IMR-90 (cell line): ENCODE results near the gene CES1.

Experiments used
- BHLHE40 ChIP-seq: fragments of 150-350 bp; IDR thresholded peaks from 2 replicates; pipeline ENCODE4 v1.6.1; 2016; ENCODE audit warnings: mild to moderate bottlenecking, low read depth, low read length
- CEBPB ChIP-seq: IDR thresholded peaks from 2 replicates; pipeline ENCODE4 v1.6.1; 2012; ENCODE audit warnings: low read depth, low read length, improper control_type of control experiment
- CTCF ChIP-seq: conservative IDR thresholded peaks from 2 replicates; pipeline ENCODE4 v1.5.1; 2012; ENCODE audit warnings: mild to moderate bottlenecking, low read depth, low read length, improper control_type of control experiment
- ELK1 ChIP-seq: fragments of 150-350 bp; IDR thresholded peaks from 2 replicates; pipeline ENCODE4 v1.6.1; 2016; ENCODE audit warnings: low read depth, mild to moderate bottlenecking, low read length, moderate library complexity, borderline replicate concordance
- MAFK ChIP-seq: IDR thresholded peaks from 2 replicates; pipeline ENCODE4 v1.6.1; 2012; ENCODE audit warnings: low read depth, low read length, improper control_type of control experiment
- MAZ ChIP-seq: IDR thresholded peaks from 2 replicates; pipeline ENCODE4 v1.6.1; 2012; ENCODE audit warnings: low read depth, mild to moderate bottlenecking, low read length, improper control_type of control experiment, moderate library complexity, borderline replicate concordance
- MXI1 ChIP-seq: IDR thresholded peaks from 2 replicates; pipeline ENCODE4 v1.6.1; 2012; ENCODE audit warnings: low read depth, mild to moderate bottlenecking, low read length, moderate library complexity, borderline replicate concordance
- NFE2L2 ChIP-seq: fragments of 150-350 bp; IDR thresholded peaks from 2 replicates; pipeline ENCODE4 v1.6.1; 2016; ENCODE audit warnings: low read depth, mild to moderate bottlenecking, low read length
- POLR2A ChIP-seq: IDR thresholded peaks from 2 replicates; pipeline ENCODE4 v1.6.1; 2012; ENCODE audit warnings: mild to moderate bottlenecking, low read depth, low read length
- RAD21 ChIP-seq: IDR thresholded peaks from 2 replicates; pipeline ENCODE4 v1.6.1; 2012; ENCODE audit warnings: low read length, improper control_type of control experiment
- RCOR1 ChIP-seq: IDR thresholded peaks from 2 replicates; pipeline ENCODE4 v1.6.1; 2012; ENCODE audit warnings: mild to moderate bottlenecking, low read length, improper control_type of control experiment; ENCODE audit not compliant: insufficient replicate concordance
- RFX5 ChIP-seq: IDR thresholded peaks from 2 replicates; pipeline ENCODE4 v1.8.0; 2012; ENCODE audit warnings: low read depth, mild to moderate bottlenecking, low read length, moderate library complexity
- SMC3 ChIP-seq: fragments of 150-350 bp; IDR thresholded peaks from 2 replicates; pipeline ENCODE4 v1.6.1; 2016; ENCODE audit warnings: low read depth, mild to moderate bottlenecking, antibody characterized with exemption, low read length, moderate library complexity
- USF2 ChIP-seq: fragments of 150-350 bp; IDR thresholded peaks from 2 replicates; pipeline ENCODE4 v1.6.1; 2017; ENCODE audit warnings: mild to moderate bottlenecking, antibody characterized with exemption, low read length, low read depth

- no peak for TF ChIP-seq CTCF
- TF ChIP-seq MAFK: no peak
- TF ChIP-seq MXI1: no peak
- no peak for TF ChIP-seq MAZ
- TF ChIP-seq BHLHE40: no peak
- TF ChIP-seq SMC3: no peak
- TF ChIP-seq POLR2A: no peak
- no peak for TF ChIP-seq CEBPB
- no peak for TF ChIP-seq NFE2L2
- no peak for TF ChIP-seq RCOR1
- TF ChIP-seq RAD21: no peak
- no peak for TF ChIP-seq USF2
- no peak for TF ChIP-seq ELK1
- TF ChIP-seq RFX5: no peak
These were observed 20.2 kb upstream of the CES1 start for GRCh38 chr16:55853114-55853513.
